ENCODE measurements around the gene MYH14.

DNA sequence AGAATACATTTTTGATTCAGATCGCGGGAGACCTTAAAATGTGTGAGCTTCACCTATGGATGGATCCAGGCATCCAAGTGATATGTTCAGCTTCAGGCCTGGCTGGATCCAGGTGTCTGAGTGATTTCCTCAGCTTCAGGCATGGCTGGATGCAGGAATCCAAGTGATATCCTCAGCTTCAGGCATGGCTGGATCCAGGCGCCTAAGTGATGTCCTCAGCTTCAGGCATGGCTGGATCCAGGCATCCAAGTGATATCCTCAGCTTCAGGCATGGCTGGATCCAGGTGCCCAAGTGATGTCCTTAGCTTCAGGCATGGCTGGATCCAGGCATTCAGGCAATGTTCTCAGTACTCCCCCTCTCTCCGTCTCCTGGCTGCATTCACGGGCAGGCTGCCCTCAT is 65.1 kb downstream of the MYH14 start:
- TF ChIP-seq EZH2 (IDR thresholded peaks at IDR 0.05; ENCODE audit: low read length) = no peak
- TF ChIP-seq, protein P1, sequence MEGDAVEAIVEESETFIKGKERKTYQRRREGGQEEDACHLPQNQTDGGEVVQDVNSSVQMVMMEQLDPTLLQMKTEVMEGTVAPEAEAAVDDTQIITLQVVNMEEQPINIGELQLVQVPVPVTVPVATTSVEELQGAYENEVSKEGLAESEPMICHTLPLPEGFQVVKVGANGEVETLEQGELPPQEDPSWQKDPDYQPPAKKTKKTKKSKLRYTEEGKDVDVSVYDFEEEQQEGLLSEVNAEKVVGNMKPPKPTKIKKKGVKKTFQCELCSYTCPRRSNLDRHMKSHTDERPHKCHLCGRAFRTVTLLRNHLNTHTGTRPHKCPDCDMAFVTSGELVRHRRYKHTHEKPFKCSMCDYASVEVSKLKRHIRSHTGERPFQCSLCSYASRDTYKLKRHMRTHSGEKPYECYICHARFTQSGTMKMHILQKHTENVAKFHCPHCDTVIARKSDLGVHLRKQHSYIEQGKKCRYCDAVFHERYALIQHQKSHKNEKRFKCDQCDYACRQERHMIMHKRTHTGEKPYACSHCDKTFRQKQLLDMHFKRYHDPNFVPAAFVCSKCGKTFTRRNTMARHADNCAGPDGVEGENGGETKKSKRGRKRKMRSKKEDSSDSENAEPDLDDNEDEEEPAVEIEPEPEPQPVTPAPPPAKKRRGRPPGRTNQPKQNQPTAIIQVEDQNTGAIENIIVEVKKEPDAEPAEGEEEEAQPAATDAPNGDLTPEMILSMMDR (optimal IDR thresholded peaks at IDR 0.05 in 1 of 3, IDR thresholded peaks at IDR 0.05 in 1 of 3, conservative IDR thresholded peaks at IDR 0.05 in 1 of 3; ENCODE audit: extremely low read depth in 1 of 3, insufficient read depth in 2 of 3, low read length in 3 of 3) = no peak
